MM.1S (cell line): ENCODE results near the gene PIGZ.
A peak's percentile ranks its signal among the peaks of the same experiment; 100 is the strongest.

Experiments used
- DNase-seq: peaks from one replicate; pipeline ENCODE4 v3.0.0-alpha.2; 2015
- H2AFZ ChIP-seq: fragments of 300-600 bp; sonication (generic); 2 replicates; pipeline ENCODE4 v1.6.0; 2016; ENCODE audit warnings: antibody characterized with exemption, low read length
- H3F3A ChIP-seq: fragments of 300-600 bp; sonication (generic); 2 replicates; pipeline ENCODE4 v1.6.1; 2016; ENCODE audit warnings: mild to moderate bottlenecking, antibody characterized with exemption, low read length, moderate library complexity, mixed read lengths; ENCODE audit not compliant: insufficient read depth
- H3K27ac ChIP-seq: fragments of 300-600 bp; sonication (generic); 2 replicates; pipeline ENCODE4 v1.5.1; 2016; ENCODE audit warnings: mild to moderate bottlenecking, low read length
- H3K27me3 ChIP-seq: fragments of 300-600 bp; sonication (generic); replicated peaks from 2 replicates; pipeline ENCODE4 v1.6.0; 2016; ENCODE audit warnings: low read length; ENCODE audit not compliant: insufficient read depth
- H3K36me3 ChIP-seq: fragments of 300-600 bp; sonication (generic); replicated peaks from 2 replicates; pipeline ENCODE4 v1.6.1; 2016; ENCODE audit warnings: mild to moderate bottlenecking, low read length, mixed read lengths; ENCODE audit not compliant: insufficient read depth
- H3K4me1 ChIP-seq: fragments of 300-600 bp; sonication (generic); 2 replicates; pipeline ENCODE4 v1.6.1; 2016; ENCODE audit warnings: low read length, mixed read lengths
- H3K4me2 ChIP-seq: fragments of 300-600 bp; sonication (generic); 2 replicates; pipeline ENCODE4 v1.6.0; 2016; ENCODE audit warnings: low read depth, low read length
- H3K4me3 ChIP-seq: fragments of 300-600 bp; sonication (generic); 2 replicates; pipeline ENCODE4 v1.5.1; 2016; ENCODE audit warnings: low read length, mixed read lengths
- H3K79me2 ChIP-seq: fragments of 300-600 bp; sonication (generic); 2 replicates; pipeline ENCODE4 v1.6.1; 2016; ENCODE audit warnings: mixed run types, low read length, mixed read lengths
- H3K9ac ChIP-seq: fragments of 300-600 bp; sonication (generic); 2 replicates; pipeline ENCODE4 v1.6.1; 2016; ENCODE audit warnings: low read length, mixed read lengths
- H3K9me2 ChIP-seq: fragments of 300-600 bp; sonication (generic); replicated peaks from 2 replicates; pipeline ENCODE4 v1.6.1; 2016; ENCODE audit warnings: mild to moderate bottlenecking, low read length, mixed read lengths; ENCODE audit not compliant: insufficient read depth
- H3K9me3 ChIP-seq: fragments of 300-600 bp; sonication (generic); replicated peaks from 2 replicates; pipeline ENCODE4 v1.6.1; 2016; ENCODE audit warnings: mild to moderate bottlenecking, low read length, mixed read lengths; ENCODE audit not compliant: insufficient read depth
- H4K20me1 ChIP-seq: fragments of 300-600 bp; sonication (generic); 2 replicates; pipeline ENCODE4 v1.6.1; 2016; ENCODE audit warnings: mild to moderate bottlenecking, low read length, moderate library complexity, mixed read lengths; ENCODE audit not compliant: insufficient read depth
- EZH2 ChIP-seq: fragments of 300-600 bp; sonication (generic); optimal IDR thresholded peaks from 2 replicates; pipeline ENCODE3; 2017; ENCODE audit warnings: low read depth, mild to moderate bottlenecking, antibody characterized with exemption, low read length, mixed read lengths
- EZH2phosphoT487 ChIP-seq: fragments of 300-600 bp; sonication (generic); IDR thresholded peaks from 2 replicates; pipeline ENCODE4 v1.6.1; 2018; ENCODE audit warnings: antibody characterized with exemption, low read length
- TF ChIP-seq, protein P1 (sequence below): fragments of 300-600 bp; sonication (generic); IDR thresholded peaks from 2 replicates; pipeline ENCODE4 v1.5.1; 2016; ENCODE audit warnings: antibody characterized with exemption, low read length, mixed read lengths

PIGZ gene

GRCh38 chr3:197006860-197007259 is 38.2 kb upstream of the PIGZ start:
- H4K20me1 ChIP-seq, result no peaks in the 10 kb centered on the region
- H3K36me3 ChIP-seq, result no peaks in the 10 kb centered on the region
- H3K4me1 ChIP-seq, result peaks cover 10% of the 10 kb centered on the region
- DNase-seq, result no peak
- no peaks in the 10 kb centered on the region for H3K27me3 ChIP-seq
- peaks cover 20% of the 10 kb centered on the region for H3F3A ChIP-seq
- H3K79me2 ChIP-seq, result peaks cover 2% of the 10 kb centered on the region; the same call in 1 of the 2 replicates
- TF ChIP-seq EZH2, result no peak
- no peak for TF ChIP-seq EZH2phosphoT487
- TF ChIP-seq, protein P1, sequence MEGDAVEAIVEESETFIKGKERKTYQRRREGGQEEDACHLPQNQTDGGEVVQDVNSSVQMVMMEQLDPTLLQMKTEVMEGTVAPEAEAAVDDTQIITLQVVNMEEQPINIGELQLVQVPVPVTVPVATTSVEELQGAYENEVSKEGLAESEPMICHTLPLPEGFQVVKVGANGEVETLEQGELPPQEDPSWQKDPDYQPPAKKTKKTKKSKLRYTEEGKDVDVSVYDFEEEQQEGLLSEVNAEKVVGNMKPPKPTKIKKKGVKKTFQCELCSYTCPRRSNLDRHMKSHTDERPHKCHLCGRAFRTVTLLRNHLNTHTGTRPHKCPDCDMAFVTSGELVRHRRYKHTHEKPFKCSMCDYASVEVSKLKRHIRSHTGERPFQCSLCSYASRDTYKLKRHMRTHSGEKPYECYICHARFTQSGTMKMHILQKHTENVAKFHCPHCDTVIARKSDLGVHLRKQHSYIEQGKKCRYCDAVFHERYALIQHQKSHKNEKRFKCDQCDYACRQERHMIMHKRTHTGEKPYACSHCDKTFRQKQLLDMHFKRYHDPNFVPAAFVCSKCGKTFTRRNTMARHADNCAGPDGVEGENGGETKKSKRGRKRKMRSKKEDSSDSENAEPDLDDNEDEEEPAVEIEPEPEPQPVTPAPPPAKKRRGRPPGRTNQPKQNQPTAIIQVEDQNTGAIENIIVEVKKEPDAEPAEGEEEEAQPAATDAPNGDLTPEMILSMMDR, result no peak
- no peak overlapping the region for H3K4me3 ChIP-seq
- no peak overlapping the region for H3K27ac ChIP-seq
- H3K9me2 ChIP-seq, result no peaks in the 10 kb centered on the region
- no peak overlapping the region for H3K4me2 ChIP-seq
- no peaks in the 10 kb centered on the region for H3K9me3 ChIP-seq
- no peak overlapping the region for H2AFZ ChIP-seq
- no peak overlapping the region for H3K9ac ChIP-seq

- peaks cover 6% of the 10 kb centered on the region; the same call in 1 of the 2 replicates for H3K79me2 ChIP-seq
These were observed 37.8 kb upstream of the PIGZ start for GRCh38 chr3:197006446-197006845.

DNA sequence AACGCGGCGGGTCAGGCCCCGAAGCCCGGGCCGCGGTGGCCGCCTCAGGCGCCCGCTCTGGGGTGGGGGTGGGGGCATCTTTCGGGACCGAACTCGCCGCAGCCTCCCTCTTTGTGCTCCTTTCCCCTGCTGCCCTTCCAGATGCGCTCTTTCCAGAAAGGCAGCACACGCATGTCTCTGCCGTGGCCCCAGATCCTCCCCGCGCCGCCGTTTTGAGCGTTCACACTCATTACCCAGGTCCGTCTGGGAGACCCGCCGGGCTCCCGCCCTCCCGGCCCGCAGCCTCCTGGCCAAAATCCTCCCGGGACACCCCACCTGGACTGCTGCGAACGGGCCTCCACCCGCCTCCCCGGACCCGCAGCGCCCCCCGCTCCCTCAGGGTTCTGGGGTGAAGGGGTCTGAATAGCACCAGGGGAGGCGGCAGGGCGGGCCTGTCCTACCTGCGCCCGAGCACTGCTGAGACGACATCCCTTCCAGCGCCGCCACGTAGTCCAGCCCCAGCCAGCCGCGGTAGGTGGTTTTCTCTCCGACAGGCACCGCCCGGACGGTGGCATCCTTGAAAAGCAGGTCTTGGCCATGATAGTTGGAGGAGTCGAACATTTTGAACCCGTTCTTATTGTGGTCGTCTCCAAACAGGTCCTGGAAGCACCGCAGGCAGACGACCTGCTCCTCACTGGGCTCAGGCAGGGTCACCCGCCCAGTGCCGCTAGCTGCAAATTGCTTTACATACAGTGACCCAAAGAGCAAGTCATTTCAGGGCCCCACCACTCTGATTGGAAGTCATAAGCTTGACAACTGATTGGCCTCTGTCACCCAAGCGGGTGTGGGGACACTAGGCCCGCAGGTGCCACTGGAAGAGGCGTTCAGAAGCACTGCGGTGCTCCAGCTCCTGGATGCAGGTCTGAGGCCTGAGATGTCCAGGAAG is 35.1 kb upstream of the PIGZ start:
- peak; percentile 73 for DNase-seq
- no peaks in the 10 kb centered on the region for H3K9me3 ChIP-seq
- peak overlapping the region; percentile 92 for H3K9ac ChIP-seq
- no peaks in the 10 kb centered on the region for H3K27me3 ChIP-seq
- TF ChIP-seq EZH2, result no peak
- TF ChIP-seq EZH2phosphoT487, result no peak
- TF ChIP-seq, protein P1, result no peak
- H3K79me2 ChIP-seq, result peaks cover 10% of the 10 kb centered on the region; the same call in 1 of the 2 replicates
- H3K4me1 ChIP-seq, result peaks cover 10% of the 10 kb centered on the region
- no peaks in the 10 kb centered on the region for H3K36me3 ChIP-seq
- no peaks in the 10 kb centered on the region for H3K9me2 ChIP-seq
- H3F3A ChIP-seq, result peaks cover 20% of the 10 kb centered on the region
- peak overlapping the region; percentile 81 for H3K4me3 ChIP-seq
- H4K20me1 ChIP-seq, result no peaks in the 10 kb centered on the region
- peak overlapping the region; percentile 51 for H2AFZ ChIP-seq
- peak overlapping the region; percentile 80 for H3K4me2 ChIP-seq
- H3K27ac ChIP-seq, result peak overlapping the region; percentile 78

More at GRCh38 chr3:197006446-197006845, 37.8 kb upstream of the PIGZ start:
- Histone ChIP-seq H3K9me2 (no peaks in the 10 kb centered on the region), H3K4me1 (peaks cover 10% of the 10 kb centered on the region), H3K4me2 (no peak overlapping the region), H3K27ac (no peak overlapping the region), H2AFZ (no peak overlapping the region), H4K20me1 (no peaks in the 10 kb centered on the region), H3F3A (peaks cover 20% of the 10 kb centered on the region), H3K4me3 (no peak overlapping the region), H3K9ac (no peak overlapping the region), H3K27me3 (no peaks in the 10 kb centered on the region), H3K9me3 (no peaks in the 10 kb centered on the region), H3K36me3 (no peaks in the 10 kb centered on the region)
- TF ChIP-seq, protein P1, result no peak
- TF ChIP-seq EZH2phosphoT487, result no peak
- no peak for TF ChIP-seq EZH2
- no peak for DNase-seq
